Fibroblast of the conjunctiva (primary cell): ENCODE results near the gene ATXN1.
"Not testable (repeated sequence)": the region's sequence is repeated elsewhere in the genome, so short reads cannot be mapped to it uniquely, and the experiment has no call there.

Source experiments
- DNase-seq: peaks from one replicate; pipeline ENCODE4 v3.0.0-alpha.2; 2010; ENCODE audit warnings: low read depth

ATXN1 gene

DNA sequence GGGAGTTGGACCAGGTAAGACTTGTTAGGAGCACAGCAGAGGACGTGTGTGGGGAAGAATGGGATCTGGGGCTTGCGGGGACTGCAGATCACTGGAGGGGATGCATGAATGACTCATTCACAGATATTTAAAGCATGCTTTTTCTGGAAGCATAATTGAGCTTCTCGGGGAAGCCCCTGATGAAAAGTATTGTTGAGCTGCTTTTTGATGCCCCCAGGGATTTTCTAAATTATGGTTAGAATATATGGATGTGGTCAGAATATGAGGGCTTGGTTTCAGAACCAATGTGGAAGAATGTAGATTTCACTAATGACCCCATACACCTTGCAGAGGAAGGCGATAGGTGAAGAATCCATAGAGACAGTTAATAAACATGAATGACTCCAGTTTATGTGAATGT lies 486.8 kb downstream of the ATXN1 start:
- DNase-seq = no peak

DNA sequence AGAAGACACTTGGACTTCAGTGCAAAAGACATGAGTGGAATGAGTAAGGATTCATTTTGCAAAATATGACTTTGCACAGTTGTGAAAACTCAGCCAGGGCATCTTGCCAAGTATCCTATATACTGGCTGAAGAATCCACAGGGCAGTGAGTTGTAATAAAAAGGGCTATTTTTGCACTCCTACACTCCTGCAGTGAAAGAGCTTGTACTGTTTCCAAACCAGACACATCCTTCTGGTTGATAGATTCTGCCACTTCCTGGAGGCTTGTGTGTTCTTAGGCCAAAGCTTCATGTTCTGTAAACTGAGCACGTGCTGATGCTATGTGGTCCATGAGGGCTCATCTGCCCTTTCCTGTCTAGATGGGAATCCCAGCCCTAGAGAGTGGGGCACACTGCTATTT lies 488.0 kb downstream of the ATXN1 start:
- DNase-seq = no peak

DNA sequence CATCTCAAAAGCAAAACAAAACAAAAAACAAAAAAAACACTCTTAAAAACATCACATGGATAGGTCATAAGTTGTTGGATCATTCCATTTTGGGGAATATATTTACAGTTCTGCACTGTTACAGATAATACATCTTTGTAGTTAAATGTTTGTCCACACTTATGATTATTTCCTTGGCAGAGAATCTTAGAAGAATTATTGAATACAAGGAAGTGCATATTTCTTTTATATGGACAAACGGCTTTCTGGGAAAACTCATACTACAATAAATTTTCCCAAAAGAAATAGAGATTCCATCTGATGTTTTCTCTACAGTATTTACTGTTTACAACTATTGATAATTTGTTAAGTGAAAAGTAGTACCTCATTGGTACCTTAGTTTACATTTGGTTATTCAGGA lies 489.1 kb downstream of the ATXN1 start:
- DNase-seq = no peak

DNA sequence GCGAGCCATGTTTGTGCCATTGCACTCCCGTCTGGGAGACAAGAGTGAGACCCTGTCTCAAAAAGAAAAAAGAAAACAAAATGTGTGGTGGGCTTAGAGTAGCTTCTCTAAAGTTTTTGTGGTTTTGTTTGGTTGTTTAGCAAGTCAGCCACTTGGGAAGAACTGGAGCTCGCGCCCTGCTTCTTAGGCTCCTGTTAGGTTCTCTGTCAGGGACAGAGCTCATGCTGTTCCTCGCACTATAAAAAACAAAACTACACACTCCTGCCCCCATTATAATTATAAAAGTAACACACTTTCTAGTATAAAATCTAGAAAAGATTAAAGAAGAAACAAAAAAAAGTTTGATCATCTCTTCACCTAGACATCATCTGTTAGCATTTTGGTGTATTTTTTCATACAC lies 489.8 kb downstream of the ATXN1 start:
- no peak for DNase-seq

DNA sequence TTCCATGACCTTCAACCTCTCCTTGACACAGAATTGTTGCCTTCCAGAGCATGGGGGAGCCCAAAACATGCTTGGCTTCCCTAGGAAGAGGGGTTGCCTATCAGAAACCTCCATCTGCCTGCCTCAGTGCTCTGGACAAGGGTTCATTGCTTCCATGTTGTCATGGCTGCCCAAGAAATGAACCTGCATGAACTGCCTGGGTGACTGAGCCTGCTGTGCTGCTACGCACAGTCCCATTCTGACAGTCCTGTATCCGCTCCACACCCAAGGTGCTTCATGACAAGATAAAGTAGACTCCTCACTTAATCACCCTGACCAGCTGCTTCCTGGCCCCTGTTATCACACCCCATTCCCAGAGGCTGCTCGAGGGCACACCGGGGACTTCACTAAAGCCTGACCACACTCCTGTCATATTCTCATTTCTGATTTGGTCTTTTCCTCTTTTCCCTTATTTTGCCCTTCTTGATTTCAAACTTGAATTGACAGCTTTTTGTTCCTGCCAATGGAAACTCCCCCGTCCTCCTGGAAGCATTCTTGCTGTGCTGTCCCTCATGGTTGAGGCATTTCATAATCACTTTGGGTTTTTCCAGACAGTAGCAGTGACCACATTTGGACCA lies 491.0 kb downstream of the ATXN1 start:
- DNase-seq = no peak

DNA sequence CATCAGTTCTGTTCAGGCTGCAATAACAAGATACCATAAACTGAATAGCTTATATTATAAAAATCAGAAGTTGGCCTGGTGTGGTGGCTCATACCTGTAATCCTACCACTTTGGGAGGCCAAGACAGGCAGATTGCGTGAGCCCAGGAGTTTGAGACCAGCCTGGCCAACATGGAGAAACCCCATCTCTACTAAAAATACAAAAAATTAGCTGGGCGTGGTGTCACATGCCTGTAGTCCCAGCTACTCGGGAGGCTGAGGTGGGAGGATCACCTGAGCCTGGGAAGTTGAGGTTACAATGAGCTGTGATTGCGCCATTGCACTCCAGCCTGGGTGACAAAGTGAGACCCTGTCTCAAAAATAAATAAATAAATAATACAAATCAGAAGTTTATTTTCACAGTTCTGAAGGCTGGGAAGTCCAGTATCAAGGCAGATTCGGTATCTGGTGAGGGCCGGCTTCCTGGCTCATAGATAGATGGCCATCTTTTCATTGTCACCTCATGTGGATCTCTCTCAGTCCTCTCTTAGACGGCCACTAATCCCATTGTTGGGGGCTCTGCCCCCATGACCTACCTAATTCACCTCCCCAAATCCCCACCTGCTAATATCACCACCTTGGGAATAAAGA lies 491.7 kb downstream of the ATXN1 start:
- DNase-seq = not testable (repeated sequence)

DNA sequence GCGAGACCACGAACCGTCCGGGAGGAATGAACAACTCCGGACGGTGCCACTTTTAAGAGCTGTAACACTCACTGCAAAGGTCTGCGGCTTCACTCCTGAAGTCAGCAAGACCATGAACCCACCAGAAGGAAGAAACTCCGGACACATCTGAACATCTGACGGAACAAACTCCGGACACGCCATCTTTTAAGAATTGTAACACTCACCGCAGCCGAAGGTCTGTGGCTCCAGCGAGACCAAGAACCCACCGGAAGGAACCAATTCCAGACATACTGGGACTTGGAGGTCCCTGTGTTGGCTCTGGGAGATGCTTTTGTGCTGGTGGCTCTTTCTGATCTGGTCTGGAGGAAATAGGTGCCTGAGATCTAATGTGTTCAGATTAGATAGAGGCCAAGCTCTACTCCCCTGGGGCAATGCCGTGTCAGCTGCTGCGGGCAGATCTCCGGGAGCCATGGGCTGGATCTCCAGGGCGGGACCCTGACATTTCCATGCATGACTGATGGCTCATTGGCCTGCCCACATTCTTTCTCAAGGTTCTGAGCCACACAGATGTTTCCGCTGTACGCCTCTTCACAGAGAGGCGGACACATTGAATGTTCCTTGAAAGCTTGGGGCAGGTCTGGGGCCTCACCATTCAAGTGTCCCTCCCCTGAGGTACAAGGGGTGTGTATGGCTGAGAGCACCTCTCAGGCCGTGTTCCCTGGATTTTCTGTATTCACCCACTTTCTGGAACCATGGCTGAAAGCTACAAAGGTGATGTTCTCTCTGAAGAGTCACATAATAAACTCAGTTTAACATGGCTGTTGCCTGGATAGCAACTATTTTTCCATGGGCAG lies 493.6 kb downstream of the ATXN1 start:
- no peak for DNase-seq

DNA sequence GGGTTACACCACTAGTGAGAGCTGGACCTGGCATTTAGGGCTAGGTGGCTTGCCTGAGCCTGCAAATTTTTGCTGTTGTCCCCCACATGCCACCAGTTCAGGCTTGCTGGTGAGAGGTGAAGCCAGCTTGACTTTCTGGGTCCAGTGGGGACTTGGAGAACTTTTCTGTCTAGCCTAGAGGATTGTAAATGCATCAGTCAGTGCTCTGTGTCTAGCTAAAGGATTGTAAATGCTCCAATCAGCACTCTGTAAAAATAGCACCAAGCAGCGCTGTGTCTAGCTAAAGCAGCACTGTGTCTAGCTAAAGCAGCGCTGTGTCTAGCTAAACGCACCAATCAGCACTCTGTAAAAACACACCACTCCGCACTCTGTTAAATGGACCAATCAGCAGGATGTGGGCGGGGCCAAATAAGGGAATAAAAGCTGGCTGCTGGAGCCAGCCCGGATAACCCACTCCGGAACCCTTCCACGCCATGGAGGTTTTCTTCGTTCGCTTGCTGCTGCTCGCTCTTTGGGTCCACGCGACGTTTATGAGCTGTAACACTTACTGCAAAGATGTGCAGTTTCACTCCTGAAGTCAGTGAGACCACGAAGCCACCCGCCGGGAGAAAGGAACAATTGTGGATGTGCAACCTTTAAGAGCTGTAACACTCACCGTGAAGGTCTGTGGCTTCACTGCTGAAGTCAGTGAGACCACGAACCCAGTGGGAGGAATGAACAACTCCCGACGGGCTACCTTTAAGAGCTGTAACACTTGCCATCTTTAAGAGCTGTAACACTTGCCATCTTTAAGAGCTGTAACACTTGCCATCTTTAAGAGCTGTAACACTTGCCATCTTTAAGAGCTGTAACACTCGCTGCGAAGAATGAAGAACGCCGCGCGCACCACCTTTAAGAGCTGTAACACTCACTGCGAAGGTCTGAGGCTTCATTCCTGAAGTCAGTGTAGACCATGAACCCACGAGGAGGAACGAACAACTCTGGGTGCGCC lies 495.6 kb downstream of the ATXN1 start:
- DNase-seq = no peak

DNA sequence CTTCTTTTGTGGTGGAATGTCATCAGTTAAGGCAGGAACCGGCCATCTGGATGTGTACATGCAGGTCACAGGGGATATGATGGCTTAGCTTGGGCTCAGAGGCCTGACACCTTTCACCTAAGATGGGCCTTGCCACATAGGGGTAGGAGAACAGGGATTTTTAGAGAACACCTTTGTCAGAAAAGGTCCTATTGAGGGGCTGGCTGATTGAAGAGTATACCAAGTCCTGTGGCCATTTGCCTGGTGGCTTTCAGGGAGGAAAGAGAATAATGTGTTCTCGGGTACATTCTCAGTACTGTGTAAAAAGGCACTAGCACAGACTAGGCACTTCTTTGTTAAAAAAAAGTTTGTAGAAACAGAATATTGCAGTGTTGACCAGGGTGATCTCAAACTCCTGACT lies 496.5 kb downstream of the ATXN1 start:
- DNase-seq = no peak

DNA sequence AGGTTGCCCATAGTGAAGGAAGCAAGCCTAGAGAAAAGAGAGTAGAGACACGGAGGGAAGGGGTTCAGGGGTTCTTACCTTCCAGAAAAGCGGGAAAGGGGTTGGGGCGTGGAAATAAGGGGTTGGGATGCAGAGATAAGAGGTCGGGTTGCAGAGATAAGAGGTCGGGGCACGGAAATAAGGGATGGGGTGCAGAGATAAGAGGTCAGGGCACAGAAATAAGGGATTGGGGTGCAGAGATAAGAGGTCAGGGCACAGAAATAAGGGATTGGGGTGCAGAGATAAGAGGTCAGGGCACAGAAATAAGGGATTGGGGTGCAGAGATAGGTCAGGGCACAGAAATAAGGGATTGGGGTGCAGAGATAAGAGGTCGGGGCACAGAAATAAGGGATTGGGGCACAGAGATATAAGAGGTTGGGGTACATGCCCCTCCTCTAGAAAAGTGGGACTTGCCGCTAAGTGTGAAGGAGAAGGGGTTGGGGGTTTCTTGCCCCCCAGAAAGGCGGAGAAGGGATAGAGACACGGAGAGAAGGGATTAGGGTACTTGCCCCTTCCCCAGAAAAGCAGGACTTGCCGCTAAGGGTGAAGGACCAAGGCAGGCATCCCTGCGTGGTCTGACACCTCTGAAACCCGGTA lies 497.7 kb downstream of the ATXN1 start:
- not testable (repeated sequence) for DNase-seq

DNA sequence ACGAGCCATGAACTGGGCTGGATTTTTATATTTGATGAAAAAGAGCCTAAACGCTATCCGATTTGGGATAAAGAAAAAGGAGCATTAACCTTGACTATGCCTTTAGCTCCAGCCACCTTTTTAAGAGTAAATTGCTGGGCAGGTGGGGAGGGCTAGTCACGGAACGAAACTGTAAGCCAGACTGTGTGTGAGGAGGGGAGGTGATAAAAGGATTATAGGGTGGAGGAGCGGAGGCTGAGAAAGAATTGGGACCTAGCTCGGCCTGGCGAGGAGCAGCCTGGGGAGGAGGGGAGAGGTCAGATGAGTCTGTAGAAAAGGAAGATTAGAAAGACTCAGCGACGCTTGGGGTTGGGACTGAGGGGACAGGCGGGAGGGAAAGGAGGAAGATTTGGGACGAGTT lies 498.5 kb downstream of the ATXN1 start:
- DNase-seq = not testable (repeated sequence)

DNA sequence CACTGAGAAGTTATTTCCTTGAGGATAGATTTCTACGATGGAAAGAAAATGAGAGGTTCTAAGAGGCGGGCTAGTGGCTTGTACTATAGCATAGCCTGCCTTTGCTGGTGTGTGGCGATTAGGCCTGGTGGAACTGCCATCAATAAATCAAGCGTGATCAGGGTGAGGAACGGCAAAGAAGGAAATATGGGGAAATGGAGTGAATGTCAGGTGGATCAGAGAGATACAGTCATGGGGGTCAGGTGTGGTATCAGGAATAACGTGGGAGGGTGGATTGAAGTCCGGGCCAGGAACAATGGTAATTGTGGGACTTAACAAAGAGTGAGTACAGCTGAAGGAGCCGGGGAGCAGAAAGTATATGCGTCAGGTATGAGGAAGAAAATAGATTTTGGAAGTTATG lies 500.7 kb downstream of the ATXN1 start:
- DNase-seq = not testable (repeated sequence)

DNA sequence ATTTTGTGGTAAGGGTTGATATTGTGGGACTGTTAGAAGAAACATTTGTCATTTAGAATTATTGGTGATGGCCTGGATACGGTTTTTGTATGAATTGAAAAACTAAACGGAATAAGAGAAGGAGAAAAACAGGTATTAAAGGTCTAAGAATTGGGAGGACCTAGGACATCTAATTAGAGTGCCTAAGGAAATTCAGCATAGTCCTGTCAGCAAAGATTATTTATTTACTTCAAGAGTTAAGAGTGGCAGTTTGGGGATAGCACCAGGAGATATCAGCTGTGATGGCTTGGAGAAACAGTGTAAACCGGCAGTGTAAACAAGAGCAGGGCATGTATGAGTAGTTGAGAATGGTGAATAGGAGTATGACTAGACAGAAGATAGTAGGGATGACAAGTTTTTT lies 501.7 kb downstream of the ATXN1 start:
- DNase-seq = not testable (repeated sequence)

DNA sequence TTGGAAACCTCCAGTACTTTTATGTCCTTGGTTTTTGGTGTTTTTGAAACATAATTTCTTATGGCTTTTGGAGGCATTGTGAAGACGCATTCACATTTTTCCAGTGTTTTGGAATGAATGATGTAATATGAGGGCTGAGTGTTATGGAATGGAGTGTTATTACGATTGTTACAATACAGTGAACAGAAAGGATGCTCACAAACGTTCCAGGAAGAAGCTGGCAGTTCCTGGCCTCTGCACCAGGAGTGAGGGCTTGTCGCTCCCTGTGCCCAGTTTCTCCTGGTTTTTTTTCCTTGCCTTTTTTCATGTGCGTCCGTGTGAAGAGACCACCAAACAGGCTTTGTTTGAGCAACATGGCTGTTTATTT lies 502.6 kb downstream of the ATXN1 start:
- DNase-seq = no peak

DNA sequence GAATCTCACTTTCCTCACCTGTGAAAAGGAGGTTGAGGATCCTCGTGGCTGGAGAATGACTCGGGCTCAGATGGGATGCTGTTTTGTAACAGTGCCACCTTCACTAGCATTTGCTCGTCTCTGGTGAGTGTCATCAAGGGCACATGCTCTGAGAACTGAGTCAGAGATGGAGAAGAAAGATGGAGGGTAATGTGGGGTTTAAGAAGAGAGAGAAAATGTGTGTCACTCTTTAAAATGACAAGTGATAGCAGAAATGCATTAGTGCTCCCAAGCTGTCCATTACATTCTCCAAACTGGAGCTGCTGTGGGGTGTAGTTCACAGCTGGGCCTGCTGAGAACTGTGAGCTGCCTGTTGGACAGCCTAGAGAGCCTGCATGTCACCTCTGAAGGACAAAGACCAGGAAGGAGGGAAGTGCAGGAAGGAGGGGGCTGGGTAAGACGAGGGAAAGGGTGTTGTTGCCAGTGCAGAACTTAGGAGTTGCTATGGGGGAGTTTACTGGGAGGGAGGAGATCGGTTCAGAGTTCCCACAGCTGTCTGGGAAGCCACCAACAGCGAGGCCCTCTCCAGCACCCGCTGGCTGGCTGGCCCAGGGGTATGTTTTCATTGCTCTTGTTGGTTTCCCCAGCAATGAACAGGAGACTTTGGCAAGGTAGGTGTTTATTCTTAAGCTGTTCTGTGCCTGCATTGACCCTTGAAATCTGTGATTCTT lies 503.1 kb downstream of the ATXN1 start:
- DNase-seq = no peak

DNA sequence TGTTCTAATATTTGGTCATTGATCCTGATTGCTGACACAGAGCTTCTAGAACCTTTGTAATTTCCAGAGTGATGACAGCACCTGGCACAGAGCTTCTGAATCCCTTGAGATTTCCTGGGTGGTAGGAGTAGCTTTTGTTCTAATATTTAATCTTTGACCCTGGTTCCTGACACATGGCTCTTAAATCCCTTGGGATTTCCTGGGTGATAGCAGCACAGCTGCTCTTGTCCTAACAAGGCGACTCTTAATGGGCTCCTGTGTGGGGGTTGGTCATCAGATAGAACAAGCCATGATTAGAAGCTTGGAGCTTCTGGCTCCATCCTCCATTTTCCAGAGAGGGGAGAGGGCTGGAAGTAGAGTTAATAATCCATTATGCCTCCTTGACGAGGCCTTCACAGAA lies 504.5 kb downstream of the ATXN1 start:
- no peak for DNase-seq

DNA sequence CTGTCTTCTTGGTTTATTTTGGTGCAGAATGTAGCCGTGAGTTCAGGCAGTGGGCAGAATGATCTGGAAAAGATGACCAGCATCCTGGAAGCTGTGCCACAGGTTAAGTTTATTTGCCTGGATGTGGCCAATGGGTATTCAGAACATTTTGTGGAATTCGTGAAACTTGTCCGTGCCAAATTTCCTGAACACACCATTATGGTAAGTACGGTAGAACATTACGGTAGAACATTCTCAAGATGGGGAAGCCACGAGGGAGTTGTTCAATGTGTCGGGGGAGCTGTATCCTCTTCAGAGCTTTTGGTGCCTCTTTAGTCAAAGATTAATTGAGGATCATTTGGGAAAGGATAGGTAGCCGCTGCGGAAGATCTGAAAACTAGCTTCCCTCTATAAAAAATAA lies 506.7 kb downstream of the ATXN1 start:
- no peak for DNase-seq

DNA sequence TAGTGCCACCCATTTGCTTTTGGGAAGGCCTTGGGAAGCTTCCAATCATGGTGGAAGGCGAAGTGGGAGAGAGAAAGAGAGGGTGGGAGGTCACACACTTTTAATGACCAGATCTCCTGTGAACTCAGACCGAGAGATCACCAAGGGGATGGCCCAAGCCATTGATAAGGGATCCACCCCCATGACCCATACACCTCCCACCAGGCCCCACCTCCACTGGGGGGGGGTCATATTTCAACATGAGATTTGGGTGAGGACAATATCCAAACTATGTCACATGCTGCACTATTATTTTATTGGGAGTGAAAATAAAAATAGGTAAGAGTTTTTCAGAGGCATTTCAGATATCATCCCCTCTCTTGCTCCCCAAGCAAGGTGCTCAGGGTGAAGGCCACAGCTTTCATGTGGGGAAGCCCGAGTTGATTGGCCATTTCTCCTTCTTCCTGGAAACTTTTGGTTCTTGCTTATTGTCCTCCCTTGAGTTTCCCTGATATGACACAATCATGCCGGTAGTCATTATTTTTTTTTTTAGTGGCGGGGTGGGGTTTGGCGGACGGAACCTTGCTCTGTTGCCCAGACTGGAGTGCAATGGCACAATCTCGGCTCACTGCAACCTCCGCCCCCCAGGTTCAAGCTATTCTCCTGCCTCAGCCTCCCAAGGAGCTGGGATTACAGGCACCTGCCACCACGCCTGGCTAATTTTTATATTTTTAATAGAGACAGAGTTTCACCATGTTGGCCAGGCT lies 507.7 kb downstream of the ATXN1 start:
- no peak for DNase-seq

DNA sequence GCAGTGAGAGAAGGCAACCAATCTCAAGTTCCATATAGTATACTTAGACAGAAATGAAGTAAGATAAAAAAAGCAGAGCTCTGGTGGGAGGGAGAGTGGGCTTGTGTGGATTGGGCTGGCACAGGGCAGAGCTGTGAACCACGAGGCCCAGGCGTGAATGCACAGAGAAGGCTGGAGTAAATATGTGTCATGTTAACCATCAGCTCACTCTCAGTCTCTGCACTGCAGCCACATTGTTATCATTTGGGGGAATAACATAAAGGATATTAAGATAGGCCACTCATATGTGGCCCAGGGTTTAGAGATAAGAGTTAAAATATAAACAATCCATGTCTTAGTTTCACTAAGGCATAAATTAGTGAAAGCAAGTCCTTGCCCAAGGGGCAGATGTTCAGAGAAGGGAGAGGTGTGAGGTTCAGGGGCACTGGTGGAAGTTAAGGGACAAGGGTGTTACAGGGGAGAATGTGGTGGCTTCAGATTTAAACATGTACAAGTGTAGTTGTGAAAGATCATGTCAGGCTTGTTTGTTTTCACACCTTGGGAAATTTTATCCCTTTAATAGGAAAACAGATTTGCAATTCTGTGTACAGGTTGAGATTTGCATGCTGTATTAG lies 508.5 kb downstream of the ATXN1 start:
- no peak for DNase-seq

DNA sequence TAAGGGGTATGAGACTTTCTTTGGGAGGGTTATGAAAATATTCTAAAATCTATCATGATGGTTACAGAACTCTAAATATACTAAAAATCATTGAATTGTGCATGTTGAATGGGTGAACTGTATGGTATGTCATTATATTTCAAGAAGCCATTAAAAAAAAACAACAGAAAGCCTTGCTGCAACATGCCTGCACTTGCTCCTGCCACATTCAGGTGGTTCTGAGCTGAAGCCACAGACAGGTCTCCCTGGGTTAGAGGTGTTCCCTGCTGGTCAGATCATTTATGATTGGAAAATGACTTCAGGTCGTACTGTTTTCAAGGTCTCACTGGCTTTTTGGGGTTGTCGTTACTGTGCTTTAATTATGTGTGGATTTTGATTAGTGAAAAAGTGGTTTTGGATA lies 509.6 kb downstream of the ATXN1 start:
- no peak for DNase-seq
